GM12874 (cell line): ENCODE data around the gene TESK1.

Experiments used
- CTCF ChIP-seq: IDR thresholded peaks from 2 replicates; pipeline ENCODE4 v1.5.1; 2011; ENCODE audit warnings: low read depth, mild to moderate bottlenecking, control low read depth, low read length, moderate library complexity; ENCODE audit not compliant: insufficient read depth

TESK1 gene

GRCh38 chr9:35649431-35650340 lies 44.6 kb downstream of the TESK1 start:
- TF ChIP-seq CTCF: no peak

GRCh38 chr9:35650341-35651158 lies 45.5 kb downstream of the TESK1 start, which contains the start of gene SIT1:
Gene SIT1, minus strand, starts transcription at chr9:35650931. Its CDS starts 78 bp downstream, at chr9:35650853.
- no peak for TF ChIP-seq CTCF

- TF ChIP-seq CTCF: no peak
These were observed 47.1 kb downstream of the TESK1 start for GRCh38 chr9:35651956-35652828.

- no peak for TF ChIP-seq CTCF
These were observed 47.8 kb downstream of the TESK1 start for GRCh38 chr9:35652829-35653209.

- no peak for TF ChIP-seq CTCF
These were observed 48.5 kb downstream of the TESK1 start for GRCh38 chr9:35653611-35654010.

- no peak for TF ChIP-seq CTCF
These were observed 51.3 kb downstream of the TESK1 start for GRCh38 chr9:35656348-35656747.
